GM12801 (cell line): ENCODE measurements around the gene SIVA1.

Experiments
- CTCF ChIP-seq: IDR thresholded peaks from one replicate; pipeline ENCODE4 v1.5.1; 2011; ENCODE audit warnings: control low read depth; ENCODE audit not compliant: insufficient read length; ENCODE audit errors: extremely low read depth

The SIVA1 gene

DNA sequence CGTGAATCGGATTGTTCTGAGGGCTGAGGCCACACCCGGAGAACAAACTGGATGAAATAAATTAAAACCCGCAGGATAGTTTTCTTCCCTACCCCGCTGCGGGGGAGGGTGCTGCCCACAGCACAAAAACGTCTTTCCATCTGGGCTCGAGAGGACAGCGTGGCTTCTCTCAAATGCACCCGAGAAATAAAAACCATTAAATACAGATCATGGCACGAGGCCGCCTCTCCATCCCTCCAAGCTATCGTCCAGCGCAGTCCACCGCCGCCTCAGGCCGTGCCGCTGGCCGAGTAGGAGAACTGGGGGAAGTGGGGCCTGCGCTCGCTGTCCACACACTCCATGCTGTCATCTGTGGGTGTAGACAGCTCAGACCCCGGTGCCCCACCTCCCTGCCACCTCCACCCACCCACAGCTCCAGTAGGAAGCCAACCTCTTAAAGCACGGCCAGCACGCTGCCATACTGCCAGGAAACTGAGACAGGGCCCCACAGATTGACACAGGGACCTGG lies 17.2 kb downstream of the SIVA1 start:
- no peak for TF ChIP-seq CTCF

DNA sequence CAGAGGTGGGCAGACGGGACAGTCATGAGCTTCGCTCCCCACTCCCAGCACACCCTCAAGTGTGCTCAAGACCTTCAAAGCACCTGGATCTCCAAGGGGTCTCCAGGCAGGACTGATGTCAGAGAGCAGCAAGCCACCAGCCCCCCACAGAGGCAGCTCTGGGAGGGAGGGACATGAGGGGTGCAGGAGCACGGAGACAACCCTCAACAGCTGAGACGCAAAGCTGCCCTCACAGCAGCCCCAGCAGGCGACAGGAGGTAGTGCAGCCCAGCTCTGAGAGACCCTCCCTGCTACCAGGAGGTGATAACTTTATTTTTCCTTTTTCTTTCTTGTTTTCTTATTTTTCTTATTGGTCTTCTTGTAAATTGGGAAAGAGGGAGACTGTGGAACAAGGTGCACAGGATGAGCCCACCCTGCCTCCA lies 17.9 kb downstream of the SIVA1 start:
- no peak for TF ChIP-seq CTCF

GRCh38 chr14:104771374-104771773 lies 18.4 kb downstream of the SIVA1 start:
- TF ChIP-seq CTCF = no peak

DNA sequence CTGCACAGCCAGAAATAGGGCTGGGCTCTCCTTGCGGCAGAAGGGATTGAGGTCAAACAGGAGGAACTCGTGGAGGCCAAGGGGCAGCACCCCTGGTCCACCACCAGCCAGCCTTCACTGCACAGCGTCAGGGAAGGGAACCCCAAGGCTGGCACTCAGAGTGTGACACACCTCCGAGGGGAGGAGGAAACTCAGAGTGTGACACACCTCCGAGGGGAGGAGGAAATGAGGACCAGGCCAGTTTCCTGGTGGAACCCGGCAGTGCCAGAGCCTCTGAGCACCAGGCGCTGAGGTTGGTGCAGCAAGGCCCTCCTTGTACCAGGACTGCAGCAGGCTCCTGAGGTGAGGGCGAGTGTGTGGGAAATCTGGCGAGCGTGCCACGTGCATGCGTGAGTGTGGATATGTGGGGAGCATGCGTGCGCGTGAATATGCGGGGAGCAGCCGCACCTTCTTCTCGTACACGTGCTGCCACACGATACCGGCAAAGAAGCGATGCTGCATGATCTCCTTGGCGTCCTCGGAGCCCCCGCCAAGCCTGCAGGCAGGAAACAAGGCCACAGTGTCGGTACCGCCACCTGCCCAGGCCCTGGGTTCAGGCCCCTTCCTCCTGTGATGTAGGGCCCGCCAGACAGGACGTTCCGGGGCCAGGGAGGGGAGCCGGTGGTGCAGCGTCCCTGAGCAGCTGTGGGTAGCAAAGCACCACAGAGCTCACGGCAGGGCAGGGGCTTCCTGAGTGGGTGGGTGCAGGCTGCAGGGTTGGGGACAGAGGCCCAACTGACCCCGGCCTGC lies 19.2 kb downstream of the SIVA1 start:
- no peak for TF ChIP-seq CTCF

- TF ChIP-seq CTCF = no peak
These were observed 20.0 kb downstream of the SIVA1 start for GRCh38 chr14:104772707-104773504.

DNA sequence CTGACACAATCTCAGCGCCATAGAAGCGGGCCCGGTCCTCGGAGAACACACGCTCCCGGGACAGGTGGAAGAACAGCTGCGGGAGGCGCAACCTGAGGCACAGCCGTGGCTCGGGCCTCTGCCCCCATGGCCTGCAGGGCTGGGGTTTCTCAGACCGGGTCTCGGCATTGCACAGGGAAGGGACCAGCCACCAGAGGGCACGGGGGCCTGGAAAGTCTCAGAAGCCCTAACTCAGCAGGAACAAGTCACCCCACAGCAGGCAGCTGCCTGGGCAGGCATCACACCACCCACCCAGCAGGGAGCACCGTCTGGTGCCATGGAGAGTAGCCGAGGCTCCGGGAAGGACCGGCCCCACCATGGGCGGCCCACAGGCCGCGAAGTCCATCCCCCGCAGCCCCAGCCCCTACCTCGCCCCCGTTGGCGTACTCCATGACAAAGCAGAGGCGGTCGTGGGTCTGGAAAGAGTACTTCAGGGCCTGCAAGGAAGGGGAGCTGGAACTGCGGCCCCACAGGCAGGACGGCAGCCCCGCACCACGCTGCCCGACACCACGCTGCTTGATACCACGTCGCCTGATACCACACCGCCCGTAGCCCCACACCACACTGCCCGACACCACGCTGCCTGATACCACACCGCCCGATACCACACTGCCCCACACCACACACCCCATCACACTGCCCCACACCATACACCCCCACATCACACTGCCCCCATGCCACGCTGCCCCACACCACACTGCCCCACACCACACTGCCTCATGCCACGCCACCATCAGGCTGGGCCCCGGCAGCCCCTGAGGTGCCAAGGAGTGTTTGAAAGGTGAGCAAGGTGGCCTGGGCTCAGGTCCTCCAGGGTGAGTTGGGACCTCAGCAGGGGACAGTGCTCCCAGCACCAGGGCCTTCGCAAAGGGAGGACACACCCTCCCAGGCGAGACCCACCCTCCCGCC lies 20.8 kb downstream of the SIVA1 start:
- no peak for TF ChIP-seq CTCF
